Renal cortex interstitium (tissue), 11 donors: Measurements from ENCODE around the gene LTA4H. TPM values are rescaled to one million over a fixed set of nuclear protein-coding genes. Genes with fewer than 3 reads are reported as not detected.
"Not testable (repeated sequence)": the region's sequence is repeated elsewhere in the genome, so short reads cannot be mapped to it uniquely, and the experiment has no call there.

Experiments
- DNase-seq, 11 donors: peaks; one replicate each; pipeline ENCODE4 v3.0.0-alpha.2; 2013; ENCODE audit warnings: low read depth in 9 of 11, low spot score in 4 of 11; ENCODE audit errors: extremely low read depth in 1 of 11
- polyA plus RNA-seq, 3 donors: library from polyadenylated mRNA; unstranded; fragments of 120-200 nt; gene quantifications; one replicate each; pipeline ENCODE4 v1.2.1, GENCODE V29; 2013; ENCODE audit not compliant: insufficient read length in 3 of 3

LTA4H gene
- polyA plus RNA-seq, 3 donors: 120 to 138 (median 125) TPM

DNA sequence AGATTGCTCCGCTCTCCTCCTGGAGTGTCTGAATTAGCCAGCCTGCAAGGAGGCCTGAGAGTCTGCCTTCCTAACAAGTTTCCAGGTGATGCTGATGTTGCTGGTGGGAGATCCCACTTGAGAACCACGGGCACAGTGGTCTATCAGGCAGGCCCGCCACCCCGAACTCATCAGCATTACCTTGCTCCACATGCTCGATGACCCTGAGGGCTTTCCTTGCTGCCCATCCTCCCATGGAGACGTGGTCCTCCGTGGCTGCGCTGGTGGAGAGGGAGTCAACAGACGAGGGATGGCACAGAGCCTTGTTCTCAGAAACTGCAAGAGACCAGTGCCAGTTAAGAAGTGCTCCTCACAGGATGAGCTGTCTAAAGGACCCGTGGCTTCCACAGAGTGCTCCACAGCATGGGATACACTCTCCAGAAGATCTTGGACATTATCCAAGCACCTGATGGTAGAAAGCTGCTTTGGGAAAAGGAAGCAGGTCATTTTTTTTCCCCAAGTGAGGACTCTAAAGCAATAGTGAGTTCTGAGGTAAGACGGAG lies 57.6 kb downstream of the LTA4H start:
- DNase-seq: no peak

DNA sequence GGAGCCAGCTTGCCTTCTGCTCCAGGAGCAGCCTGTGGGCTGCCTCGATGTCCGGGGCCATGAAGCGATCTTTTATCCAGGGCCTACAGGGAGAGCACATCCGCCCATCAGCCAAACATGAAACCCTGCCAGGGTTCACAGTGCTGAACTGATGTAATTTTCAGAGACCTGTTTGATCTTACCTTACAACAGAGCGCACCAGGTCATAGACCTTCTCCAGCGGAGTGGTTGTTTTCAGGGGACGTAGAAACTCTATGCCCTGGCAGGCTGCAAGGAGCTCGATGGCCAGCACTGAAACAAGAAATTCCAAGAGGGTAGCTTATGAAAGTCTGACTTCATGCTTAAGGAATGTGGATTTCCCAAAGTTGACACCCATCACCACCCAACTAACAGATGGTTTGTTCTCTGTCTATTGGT lies 59.0 kb downstream of the LTA4H start:
- no peak for DNase-seq

DNA sequence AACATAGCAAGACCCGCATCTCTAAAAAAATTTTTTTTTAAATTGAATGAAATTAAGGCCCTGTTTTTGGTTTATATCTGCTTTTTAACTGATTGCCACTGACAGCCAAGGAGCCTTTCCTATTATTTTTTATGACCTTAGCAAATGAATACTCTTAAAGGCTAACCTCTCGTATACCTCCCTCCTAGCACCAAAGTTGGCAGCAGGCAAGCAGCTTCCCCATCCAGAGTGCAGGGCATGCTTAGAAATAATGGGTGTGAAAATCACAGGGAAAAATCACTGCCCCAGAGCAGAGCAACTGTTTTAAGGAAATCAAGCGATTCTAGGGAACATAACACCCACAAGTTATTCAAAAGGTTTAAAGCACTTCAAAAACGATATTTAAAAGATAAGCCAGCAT lies 59.9 kb downstream of the LTA4H start:
- DNase-seq: no peak

DNA sequence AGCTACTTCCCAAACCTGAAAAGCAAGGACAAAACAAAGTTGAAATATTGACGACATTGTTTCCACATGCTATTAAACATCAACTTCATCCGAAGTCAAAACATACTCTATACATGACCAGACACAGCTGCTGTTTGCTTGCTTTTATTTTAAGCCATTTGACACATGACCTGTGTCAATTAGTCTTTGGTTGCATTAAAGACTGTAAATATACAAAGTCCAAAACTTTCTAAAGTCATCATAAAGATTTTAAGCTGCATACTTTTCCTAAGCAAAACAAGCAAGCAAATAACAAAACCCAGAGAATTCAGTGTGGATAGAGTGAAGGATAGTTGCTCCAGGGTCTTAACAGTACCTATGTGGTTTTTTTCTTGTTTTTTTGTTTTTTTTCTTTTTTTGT lies 61.0 kb downstream of the LTA4H start:
- DNase-seq: peak in 1 of 11 donors; percentile 27

DNA sequence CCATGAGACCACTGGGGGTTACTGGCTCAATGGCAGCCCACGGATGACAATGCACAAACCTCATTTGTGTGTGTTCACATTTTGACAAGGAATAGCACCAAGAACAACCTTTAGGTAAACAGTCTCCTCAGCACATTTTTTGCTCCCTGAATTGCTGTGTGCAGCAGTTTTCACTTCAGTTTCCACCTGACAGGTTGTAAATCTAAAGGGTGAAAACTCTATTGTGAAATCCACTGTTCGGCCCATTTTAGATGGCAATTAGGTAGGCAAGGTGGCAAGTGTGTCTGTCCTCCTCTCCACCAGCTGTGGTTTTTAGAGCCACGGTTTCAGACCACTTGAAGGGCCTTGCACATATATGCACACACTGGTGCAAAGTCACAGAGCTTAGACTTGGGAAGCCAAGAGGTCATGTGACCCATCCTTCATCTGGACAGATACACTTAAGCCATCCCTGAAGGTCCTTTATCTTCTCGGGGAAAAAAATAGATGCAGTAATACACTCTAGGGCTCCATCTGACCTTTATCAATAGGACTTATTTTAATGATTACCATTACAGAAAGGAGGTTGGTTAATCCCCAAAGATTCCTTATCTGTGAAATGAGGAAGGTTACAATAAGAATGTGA lies 62.4 kb downstream of the LTA4H start:
- no peak for DNase-seq

DNA sequence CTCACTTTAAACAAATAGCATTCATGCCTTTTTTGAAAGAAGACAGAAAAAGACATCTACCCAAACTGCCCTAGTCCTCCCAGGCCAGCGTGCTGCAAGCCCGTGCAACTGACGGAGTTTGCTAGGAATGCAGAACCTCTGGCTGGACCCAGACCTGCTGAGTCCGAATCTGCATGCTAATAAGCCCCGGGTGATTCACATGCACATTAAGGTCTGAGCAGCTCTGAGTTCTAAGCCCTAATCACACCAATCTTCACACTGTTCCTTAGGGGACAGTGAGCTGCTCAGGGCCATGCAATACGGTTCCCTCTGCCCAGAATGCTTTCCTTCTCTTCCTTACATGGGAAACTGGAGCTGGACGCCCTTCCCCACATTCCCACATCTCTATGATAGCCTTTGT lies 64.5 kb downstream of the LTA4H start:
- DNase-seq: no peak

DNA sequence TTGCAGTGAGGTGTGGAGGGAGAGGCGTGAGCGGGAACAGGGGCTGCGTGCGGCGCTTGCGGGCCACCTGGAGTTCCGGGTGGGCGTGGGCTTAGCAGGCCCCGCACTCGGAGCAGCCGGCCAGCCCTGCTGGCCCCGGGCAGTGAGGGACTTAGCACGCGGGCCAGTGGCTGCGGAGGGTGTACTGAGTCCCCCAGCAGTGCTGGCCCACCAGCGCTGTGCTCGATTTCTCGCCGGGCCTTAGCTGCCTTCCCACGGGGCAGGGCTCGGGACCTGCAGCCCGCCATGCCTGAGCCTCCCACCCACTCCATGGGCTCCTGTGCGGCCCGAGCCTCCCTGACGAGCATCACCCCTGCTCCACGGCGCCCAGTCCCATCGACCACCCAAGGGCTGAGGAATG lies 66.3 kb downstream of the LTA4H start:
- DNase-seq: not testable (repeated sequence)

DNA sequence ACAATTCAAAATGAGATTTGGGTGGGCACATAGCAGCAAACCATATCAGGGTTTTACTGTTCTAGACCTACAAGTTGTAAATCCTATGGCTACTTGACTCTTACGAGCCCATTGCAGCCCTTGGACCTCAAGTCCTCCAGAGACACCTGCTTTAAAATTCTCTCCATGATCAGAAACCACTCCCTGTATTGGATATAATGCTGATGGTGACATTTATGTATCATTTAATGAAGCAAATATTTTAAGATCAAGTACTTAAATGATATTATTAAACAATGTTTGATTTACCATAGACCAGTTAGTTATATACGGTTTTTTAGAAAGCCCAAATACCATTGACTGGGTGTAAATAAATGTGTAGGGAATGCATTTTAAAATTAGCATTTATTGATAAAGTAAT lies 68.1 kb downstream of the LTA4H start:
- no peak for DNase-seq

DNA sequence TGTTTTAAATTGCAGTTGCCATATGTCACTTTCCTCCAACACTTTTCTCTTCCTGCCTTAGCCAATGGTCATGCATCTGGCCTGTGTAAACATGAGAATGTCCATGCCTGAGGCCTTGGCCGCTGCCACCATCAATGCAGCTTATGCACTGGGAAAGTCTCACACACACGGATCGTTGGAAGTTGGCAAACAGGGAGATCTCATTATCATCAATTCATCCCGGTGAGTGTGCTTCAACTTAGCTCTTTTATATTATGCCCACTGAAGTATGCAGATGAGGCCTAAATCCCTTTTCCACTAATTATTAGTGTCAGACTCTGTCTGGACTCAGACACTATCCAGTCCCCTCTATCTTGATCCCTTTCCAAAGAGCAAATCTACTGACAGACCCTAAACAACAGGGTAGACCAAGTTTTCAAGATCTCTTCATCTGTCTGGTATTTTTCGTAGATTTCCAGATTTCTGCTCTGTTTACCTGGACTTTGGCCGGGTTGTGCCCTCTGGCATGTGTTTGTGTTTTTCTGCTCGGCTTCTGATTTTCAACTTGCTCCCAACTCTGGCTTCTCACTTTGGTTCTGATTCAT lies 69.0 kb downstream of the LTA4H start:
- no peak for DNase-seq

DNA sequence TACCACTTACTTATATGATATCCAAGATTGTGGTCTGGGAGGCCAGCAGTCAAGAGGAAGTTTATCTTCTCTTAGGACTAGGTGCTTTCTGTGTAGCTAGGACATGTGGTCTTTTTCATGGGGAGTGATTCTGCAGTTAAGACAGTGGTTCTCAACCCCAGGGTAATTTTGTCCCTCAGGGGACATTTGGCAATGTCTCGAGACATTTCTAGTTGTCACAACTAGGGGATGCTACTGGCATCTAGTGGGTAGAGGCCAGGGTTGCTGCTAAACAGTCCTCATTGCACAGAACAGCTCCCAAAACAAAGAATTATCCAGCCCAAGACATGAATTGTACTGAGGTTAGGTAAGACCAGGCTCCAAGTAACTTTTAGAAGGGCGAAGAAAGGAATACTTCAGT lies 72.3 kb downstream of the LTA4H start:
- DNase-seq: no peak

DNA sequence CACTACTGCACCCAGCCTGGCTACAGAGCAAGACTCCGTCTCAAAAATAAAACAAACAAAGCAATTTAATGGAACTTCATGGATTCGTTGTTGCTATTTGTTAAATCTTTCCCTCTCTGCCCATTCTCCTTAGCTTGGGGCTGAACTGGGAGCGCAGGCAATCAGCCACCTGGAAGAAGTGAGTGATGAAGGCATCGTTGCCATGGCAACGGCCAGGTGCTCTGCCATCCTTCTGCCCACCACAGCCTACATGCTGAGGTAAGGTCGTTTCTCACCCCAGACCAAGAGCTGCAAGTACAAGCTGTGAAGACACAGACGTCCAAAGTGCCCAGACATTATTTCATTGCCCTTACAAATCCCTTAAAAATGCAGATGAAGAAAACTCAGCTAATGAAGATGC lies 73.2 kb downstream of the LTA4H start:
- no peak for DNase-seq

DNA sequence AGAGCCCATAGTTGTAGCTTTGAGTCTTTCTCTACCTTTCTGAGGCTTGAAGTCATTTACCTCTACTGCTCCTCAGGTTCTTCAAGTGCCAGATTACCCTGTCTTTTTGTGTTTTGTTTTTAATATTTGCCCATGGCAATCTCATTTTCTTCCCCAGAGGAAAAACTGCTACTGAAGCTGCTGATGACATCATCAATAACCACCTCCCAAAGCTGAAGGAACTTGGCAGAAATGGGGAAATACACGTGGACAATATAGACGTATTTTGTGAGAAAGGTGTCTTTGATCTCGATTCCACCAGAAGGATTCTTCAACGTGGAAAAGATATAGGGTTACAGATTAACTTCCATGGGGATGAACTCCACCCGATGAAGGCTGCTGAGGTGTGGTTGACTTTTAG lies 75.1 kb downstream of the LTA4H start:
- no peak for DNase-seq

DNA sequence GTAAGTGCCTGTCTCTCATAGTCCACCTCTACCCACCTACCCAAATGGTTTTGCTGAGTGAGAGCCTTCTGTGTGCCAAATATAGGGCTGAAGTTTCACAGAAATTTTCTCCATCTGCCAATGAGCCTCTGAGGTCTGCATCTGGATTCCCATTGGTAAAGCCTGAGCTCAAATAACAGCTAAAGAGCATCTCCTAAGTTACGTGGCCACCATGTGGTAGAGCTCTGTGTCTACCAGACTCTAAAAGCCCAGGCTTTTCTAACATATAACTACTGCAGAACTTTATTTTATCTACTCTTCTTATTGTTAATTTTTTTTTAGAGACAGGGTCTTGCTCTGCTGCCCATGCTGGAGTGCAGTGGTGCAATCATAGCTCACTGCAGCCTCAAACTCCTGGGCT lies 76.3 kb downstream of the LTA4H start:
- DNase-seq: no peak

DNA sequence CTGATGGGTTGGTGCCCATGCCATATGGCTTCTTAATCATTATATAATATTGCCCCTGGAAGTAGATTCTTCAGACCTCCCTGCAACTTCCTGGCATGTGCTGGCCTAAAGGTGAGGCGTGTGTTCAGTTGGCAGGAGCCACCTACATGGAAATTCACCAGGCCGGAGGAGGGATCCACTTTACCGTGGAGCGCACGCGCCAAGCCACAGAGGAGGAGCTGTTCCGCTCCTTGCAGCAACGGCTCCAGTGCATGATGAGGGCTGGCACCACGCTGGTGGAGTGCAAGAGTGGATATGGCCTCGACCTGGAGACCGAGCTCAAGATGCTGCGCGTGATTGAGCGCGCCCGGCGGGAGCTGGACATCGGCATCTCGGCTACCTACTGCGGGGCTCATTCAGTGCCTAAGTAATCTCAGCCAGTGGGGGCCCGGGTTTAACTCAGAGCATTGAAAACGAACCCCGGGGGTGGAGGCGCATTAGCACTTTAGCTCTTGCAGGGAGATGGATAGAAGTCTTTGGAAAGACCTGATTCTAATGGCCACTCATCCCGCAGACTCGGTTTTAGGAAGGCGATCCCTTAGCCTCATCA lies 78.7 kb downstream of the LTA4H start:
- DNase-seq: no peak

DNA sequence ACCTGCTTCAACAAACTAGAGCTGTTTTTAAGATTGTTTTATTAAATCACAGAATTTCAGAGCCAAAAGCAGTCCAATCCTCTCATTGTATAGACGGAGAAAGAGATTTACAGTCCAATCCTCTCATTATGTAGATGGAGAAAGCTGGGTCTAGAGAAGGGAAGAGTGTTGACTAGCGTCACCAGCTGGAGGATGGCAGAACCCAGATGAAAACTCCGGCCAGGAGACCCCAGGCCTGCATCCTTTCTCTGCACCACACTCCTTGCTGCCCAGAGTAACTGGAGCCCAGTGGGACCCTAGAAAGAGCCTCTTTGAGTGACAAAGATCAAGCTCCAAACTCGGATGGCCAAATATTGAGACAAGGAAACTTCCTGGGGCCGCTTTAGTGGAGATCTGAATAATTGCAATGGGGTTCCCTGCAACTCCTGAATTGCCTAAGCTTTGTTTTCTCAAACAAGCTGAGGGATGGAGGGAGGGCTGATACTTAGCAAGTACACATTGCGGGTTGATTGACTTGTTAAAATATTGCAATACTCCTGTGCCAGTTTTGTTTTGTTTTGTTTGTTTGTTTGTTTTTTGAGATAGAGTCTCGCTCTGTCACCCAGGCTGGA lies 79.7 kb downstream of the LTA4H start:
- DNase-seq: no peak

DNA sequence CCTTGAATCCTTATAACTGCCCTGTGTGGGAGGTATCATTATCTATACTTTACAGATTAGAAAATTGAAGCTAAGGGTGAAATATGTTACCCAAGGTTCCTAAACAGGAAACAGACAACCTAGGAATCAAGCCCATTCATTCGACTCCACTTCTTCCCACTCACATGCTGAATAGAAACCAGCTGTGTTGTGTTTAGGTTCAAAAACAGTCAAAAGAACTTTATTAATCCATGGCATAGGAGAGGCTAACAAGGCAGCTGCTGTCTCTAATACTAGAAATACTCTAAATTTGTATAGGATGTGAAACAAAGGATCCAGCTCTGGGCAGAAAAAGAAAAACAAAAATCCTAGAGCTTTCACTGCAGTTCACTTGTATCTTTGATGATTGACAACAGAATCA lies 82.4 kb downstream of the LTA4H start:
- no peak for DNase-seq

DNA sequence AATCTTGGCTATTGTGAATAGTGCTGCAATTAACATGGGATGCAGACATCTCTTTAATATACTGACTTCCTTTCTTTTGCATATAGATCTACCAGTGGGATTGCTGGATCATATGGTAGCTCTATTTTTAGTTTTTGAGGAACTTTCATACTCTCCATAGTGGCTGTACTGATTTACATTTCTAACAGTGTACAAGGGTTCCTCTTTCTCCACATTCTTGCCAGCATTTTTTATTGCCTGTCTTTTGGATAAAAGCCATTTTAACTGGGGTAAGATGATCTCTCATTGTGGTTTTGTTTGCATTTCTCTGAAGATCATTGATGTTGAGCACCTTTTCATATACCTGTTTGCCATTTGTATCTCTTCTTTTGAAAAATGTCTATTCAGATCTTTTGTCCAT lies 83.9 kb downstream of the LTA4H start:
- no peak for DNase-seq
